ENCODE results near the gene PTPRF. TPM values are rescaled to one million over a fixed set of nuclear protein-coding genes. Genes with fewer than 3 reads are reported as not detected.
"Not testable (repeated sequence)": the region's sequence is repeated elsewhere in the genome, so short reads cannot be mapped to it uniquely, and the experiment has no call there.

The PTPRF gene
- polyA plus RNA-seq, 3 donors: 44.3 to 213 (median 48.9) TPM

GRCh38 chr1:43634721-43635120 lies 104.0 kb downstream of the PTPRF start:
- H3K27ac ChIP-seq (ENCODE audit: low read depth, low read length): no peak overlapping the region
- 51 to 63% (median 62%) methylated on average over 5 of the region's 5 CpGs for WGBS, 3 donors

DNA sequence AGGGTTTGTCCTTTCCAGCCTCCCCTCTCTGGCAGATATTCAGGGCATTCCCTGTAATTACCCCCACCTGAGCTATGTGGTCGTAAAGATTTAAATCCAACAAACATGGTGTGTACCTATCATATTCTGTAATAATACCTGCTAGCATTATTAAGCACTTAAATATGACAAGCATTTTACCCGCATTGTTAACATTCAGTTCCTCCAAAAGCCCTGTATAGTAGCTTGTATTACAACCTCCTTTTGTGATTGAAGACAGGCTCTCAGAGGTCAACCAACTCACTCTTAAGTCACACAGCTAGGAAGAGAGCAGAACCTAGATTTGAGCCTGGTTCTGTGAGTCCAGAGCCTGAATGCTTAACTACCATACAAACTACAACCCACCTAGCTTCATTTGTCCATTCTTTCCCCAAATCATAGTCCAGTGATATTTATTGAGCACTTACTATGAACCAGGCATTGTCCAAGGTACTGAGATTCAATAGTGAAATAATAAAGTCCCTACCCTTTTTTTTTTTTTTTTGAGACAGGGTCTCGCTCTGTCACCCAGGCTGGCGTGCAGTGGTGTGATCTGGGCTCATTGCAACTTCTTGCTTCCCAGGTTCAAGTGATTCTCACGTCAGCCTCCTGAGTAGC lies 105.4 kb downstream of the PTPRF start:
- 80 to 89% (median 88%) methylated on average over 5 of the region's 5 CpGs for WGBS, 3 donors
- no peak overlapping the region for H3K27ac ChIP-seq (ENCODE audit: low read depth, low read length)

DNA sequence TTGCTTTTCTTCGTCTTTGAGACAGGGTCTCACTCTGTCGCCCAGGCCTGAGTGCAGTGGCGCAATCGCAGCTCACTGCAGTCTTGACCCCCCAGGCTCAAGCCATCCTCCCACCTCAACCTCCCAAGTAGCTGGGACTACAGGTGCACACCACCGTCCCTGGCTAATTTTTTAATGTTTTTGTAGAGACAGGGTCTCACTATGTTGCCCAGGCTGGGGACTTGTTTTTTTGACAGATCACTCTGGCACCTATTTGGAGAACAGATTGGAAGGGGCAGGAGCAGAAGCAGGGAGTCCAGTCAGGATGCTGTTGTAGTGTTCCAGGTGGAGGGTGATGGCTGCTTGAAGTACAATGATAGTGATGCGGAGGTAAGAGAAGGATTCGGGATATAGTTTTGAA lies 106.6 kb downstream of the PTPRF start:
- no peak overlapping the region for H3K27ac ChIP-seq (ENCODE audit: low read depth, low read length)
- WGBS, 3 donors: 90 to 95% (median 95%) methylated on average over 7 of the region's 7 CpGs

DNA sequence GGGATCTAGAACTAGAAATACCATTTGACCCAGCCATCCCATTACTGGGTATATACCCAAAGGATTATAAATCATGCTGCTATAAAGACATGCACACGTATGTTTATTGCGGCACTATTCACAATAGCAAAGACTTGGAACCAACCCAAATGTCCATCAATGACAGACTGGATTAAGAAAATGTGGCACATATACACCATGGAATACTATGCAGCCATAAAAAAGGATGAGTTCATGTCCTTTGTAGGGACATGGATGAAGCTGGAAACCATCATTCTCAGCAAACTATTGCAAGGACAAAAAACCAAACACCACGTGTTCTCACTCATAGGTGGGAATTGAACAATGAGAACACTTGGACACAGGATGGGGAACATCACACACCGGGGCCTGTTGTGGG lies 107.7 kb downstream of the PTPRF start:
- WGBS, 3 donors: 93 to 98% (median 96%) methylated on average over 2 to 4 of the region's 4 CpGs
- not testable (repeated sequence) for H3K27ac ChIP-seq (ENCODE audit: low read depth, low read length)

DNA sequence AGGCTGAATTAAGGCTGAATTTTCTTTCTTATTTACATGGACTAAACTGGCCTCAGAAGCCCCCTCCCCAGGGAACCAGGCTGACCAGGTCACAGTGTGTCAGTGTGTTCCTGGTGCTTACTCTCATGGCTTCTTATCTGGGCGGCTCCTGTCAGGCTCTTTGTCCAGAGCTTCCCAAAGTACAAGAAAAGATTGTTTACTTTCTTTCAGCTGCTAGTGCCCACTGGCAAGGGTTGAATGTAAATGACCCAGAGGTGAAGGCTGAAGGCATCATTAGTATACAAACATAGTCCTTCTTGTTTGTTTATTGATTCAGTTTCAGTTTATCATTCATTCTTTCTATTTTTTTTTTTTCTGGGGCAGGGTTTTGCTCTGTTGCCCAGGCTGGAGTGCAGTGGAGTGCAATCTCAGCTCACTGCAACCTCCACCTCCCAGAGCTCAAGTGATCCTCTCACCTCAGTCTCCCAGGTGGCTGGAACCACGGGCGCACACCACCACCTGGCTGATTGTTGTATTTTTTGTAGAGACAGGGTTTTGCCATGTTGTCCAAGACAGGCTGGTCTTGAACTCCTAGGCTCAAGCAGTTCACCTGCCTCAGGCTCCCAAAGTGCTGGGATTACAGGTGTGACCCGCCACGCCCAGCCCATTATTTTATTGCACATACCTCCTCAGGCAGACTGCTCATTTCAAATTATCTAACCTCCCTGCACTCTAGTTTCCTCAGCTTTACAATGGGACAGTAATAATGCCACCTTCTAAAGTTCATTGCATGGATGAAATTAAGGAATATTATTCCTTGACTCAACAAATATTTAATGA lies 109.5 kb downstream of the PTPRF start:
- no peak overlapping the region for H3K27ac ChIP-seq (ENCODE audit: low read depth, low read length)
- WGBS, 3 donors: 62 to 82% (median 77%) methylated on average over 5 of the region's 5 CpGs

GRCh38 chr1:43644558-43644957 lies 113.9 kb downstream of the PTPRF start:
- no peak overlapping the region for H3K27ac ChIP-seq (ENCODE audit: low read depth, low read length)
- WGBS, 3 donors: 36 to 60% (median 37%) methylated on average over 1 of the region's 1 CpG

GRCh38 chr1:43645461-43645860 lies 114.8 kb downstream of the PTPRF start:
- no peak overlapping the region for H3K27ac ChIP-seq (ENCODE audit: low read depth, low read length)
- WGBS, 3 donors: 31 to 73% (median 57%) methylated on average over 1 of the region's 1 CpG

- not testable (repeated sequence) for H3K27ac ChIP-seq (ENCODE audit: low read depth, low read length)
- 93 to 94% (median 94%) methylated on average over 9 of the region's 9 CpGs for WGBS, 3 donors
Observed at GRCh38 chr1:43647331-43647730, 116.6 kb downstream of the PTPRF start.

GRCh38 chr1:43648221-43648847 lies 117.7 kb downstream of the PTPRF start:
- 45 to 81% (median 55%) methylated on average over 7 of the region's 7 CpGs for WGBS, 3 donors
- H3K27ac ChIP-seq (ENCODE audit: low read depth, low read length): no peak overlapping the region

DNA sequence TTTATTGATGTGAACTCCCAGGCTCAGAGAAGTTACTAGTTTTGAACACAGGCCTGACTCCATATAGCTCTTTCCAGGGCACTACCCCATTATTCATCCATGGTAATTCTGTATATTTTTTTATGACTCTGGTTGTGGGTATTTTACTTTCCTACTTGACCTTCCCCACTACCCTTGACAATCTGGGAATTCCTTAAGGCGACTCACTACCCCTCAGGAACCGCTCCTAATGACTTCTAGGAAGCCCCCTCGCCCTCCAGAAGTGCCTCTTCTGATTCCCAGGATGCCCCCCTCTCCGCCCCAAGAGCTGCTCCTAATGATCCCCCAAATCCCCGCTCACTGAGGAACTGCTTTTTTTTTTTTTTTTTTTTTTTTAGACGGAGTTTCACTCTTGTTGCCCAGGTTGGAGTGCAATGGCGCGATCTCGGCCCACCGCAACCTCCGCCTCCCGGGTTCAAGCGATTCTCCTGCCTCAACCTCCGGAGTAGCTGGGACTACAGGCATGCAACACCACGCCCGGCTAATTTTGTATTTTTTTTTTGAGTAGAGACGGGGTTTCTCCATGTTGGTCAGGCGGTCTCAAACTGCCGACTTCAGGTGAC lies 118.3 kb downstream of the PTPRF start:
- WGBS, 3 donors: 30 to 42% (median 32%) methylated on average over 16 to 19 of the region's 19 CpGs
- no peak overlapping the region for H3K27ac ChIP-seq (ENCODE audit: low read depth, low read length)

DNA sequence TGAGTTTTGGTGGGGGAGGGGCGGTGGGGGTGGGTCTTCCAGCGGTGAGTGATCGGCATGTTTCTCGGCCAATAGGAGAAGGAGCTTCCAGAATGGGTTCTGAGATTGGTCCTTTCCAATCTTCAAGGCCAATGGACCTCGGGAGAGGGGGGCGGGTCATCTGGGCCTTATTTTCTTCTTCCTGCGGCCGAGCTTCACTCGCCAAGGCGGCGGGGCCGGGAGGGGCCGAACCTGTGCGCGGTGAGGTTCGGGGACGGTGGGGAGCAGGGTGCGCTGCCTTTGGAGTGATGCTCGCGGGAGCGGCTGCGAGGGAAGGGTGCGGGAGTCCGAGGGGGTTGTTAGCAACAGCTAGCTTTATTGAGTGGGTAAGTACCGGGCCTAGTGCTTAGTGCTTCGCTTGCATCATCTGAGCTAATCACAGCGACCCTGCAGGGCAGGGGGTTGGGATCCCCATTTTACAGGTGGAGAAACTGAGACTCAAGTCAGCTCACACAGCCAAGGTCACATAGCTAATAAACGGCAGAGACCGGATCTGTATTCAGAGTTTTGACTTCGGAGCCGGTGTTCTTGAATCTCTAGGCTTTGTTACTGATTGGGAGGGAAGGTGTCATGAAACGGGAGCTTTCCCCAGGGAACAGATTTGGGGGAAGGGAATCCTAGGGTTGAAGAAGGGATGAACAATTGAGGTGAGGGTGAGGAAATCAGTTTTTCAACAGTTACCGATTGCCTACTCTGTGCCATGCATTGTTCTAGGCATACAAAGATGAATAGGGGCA lies 119.8 kb downstream of the PTPRF start:
- 0 to 1% (median 0%) methylated on average over 31 to 33 of the region's 33 CpGs for WGBS, 3 donors
- no peak overlapping the region for H3K27ac ChIP-seq (ENCODE audit: low read depth, low read length)

- H3K27ac ChIP-seq (ENCODE audit: low read depth, low read length): no peak overlapping the region
Observed at GRCh38 chr1:43651188-43651587, 120.5 kb downstream of the PTPRF start.

GRCh38 chr1:43651902-43652301 lies 121.2 kb downstream of the PTPRF start:
- H3K27ac ChIP-seq (ENCODE audit: low read depth, low read length): no peak overlapping the region
- WGBS, 3 donors: 45 to 70% (median 52%) methylated on average over 3 of the region's 3 CpGs

More at GRCh38 chr1:43651188-43651587, 120.5 kb downstream of the PTPRF start:
- WGBS, 3 donors: 19 to 53% (median 46%) methylated on average over 6 of the region's 6 CpGs

- 63 to 74% (median 66%) methylated on average over 3 of the region's 3 CpGs for WGBS, 3 donors
- H3K27ac ChIP-seq (ENCODE audit: low read depth, low read length): no peak overlapping the region
Observed at GRCh38 chr1:43653339-43653738, 122.7 kb downstream of the PTPRF start.

DNA sequence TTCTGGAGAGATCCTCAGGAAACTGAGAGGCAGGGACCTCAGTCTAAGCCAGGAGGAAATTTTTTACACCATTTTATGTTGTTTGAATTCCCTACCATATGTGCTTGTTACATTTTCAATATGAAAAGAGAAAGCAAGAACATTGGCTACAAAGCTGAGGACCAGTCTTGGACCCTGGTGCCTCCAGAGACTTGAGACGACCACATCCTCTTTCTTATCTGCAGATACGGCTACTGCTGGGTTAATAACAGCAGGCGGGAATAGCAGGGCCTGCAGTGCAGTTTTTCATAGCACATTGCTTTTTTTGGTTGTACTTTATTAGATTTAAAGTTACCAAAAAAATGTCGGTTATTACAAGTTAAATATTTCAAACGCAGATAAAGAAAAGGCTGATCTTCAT lies 123.2 kb downstream of the PTPRF start:
- WGBS, 3 donors: 57 to 67% (median 66%) methylated on average over 5 of the region's 5 CpGs
- no peak overlapping the region for H3K27ac ChIP-seq (ENCODE audit: low read depth, low read length)

DNA sequence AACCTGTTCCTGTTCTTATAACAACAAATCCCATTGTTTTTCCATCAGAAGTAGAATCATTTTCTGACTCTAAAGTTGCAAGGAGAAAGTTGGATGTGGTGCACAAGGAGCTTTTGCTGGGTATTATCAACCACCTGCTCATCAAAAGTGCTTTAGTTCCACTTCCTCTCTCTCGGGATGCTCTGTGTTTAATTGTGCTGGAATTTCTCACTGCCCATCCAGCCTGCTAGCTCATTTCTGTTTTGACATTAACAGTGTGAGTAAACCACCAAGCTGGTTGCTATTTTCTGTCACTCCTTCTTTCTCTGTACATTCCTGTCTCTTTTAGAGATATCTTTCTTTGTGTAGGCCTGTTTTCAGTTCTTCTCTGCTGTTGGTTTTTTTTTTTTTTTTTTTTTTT lies 125.3 kb downstream of the PTPRF start:
- 54 to 79% (median 54%) methylated on average over 1 of the region's 1 CpG for WGBS, 3 donors
- H3K27ac ChIP-seq (ENCODE audit: low read depth, low read length): no peak overlapping the region

DNA sequence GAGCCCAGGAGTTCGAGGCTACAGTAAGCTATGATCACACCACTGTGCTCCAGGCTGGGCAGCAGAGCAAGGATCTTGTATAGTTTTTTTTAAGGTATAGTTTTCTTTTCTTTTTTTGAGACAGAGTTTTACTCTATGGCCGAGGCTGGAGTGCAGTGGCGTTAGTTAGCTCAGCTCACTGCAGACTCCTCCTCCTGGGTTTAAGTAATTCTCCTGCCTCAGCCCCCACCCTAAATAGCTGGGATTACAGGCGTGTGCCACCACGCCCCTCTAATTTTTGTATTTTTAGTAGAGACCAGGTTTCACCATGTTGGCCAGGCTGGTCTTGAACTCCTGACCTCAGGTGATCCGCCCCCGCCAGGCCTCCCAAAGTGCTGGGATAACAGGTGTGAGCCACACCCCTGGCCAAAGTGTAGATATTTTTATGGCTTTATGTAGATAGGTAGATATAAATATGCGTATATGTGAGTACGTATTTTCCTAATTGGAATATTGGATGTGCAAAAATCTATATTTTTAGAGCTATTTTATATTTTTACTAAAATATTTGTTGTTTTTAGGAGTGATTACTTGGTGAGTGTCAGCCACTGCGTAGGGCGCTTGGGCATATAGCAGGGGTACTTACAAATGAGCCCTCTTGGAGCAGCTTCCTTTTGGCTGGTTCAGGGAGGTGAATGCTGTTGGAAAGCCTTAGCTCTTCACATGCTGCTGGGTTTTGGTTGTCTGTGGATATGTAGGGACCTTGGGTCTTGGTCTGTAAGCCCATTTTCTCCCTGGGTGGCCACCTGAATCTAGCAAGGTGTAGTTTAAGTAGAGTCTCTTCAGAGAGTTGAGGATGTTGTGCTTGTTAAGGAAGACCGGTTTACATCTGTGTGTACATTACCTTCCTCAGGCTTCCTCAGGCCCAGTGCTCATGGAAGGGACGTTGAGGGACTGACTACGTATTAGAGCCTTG lies 128.8 kb downstream of the PTPRF start:
- H3K27ac ChIP-seq (ENCODE audit: low read depth, low read length): no peak overlapping the region
- 93 to 95% (median 93%) methylated on average over 14 of the region's 14 CpGs for WGBS, 3 donors

Measured in adipose tissue (tissue), 3 donors.